Right lobe of liver (tissue), 6 donors: ENCODE results near the gene STK17B. TPM values are rescaled to one million over a fixed set of nuclear protein-coding genes. Genes with fewer than 3 reads are reported as not detected.

ENCODE experiments used
- ATAC-seq, 4 donors: fragments of 200-7000 bp; cut with Tn5 transposase; one replicate each; pipeline ENCODE4 v1.9.1; 2020; ENCODE audit warnings: mild to moderate bottlenecking in 4 of 4, moderate library complexity in 4 of 4
- DNase-seq, 3 donors: peaks; one replicate each; pipeline ENCODE4 v3.0.0-alpha.2; 2020
- H3K27ac ChIP-seq, 3 donors: fragments of 200-600 bp; one replicate each; pipeline ENCODE4 v1.8.0; 2022
- H3K27me3 ChIP-seq, 2 donors: fragments of 200-600 bp; one replicate each; pipeline ENCODE4 v1.8.0; 2022
- H3K36me3 ChIP-seq, 4 donors: fragments of 200-600 bp; sonication (generic) in 1 of 4; one replicate each; pipeline versions ENCODE4 v1.5.1 to v1.8.0; 2017 to 2022; ENCODE audit warnings: control low read depth in 1 of 4
- H3K4me1 ChIP-seq, 4 donors: fragments of 200-600 bp; sonication (generic) in 1 of 4; one replicate each; pipeline versions ENCODE4 v1.5.1 to v1.8.0; 2017 to 2022; ENCODE audit warnings: control low read depth in 1 of 4
- H3K4me3 ChIP-seq, 3 donors: fragments of 200-600 bp; one replicate each; pipeline ENCODE4 v1.8.0; 2022
- H3K9me3 ChIP-seq, 4 donors: fragments of 200-600 bp; sonication (generic) in 1 of 4; one replicate each; pipeline versions ENCODE4 v1.5.1 to v1.8.0; 2017 to 2022; ENCODE audit warnings: control low read depth in 1 of 4
- POLR2A ChIP-seq: fragments of 450-650 bp; IDR thresholded peaks from one replicate; pipeline ENCODE4 v1.6.1; 2017; ENCODE audit warnings: antibody characterized with exemption, mild to moderate bottlenecking
- WGBS: methylation state at CpG from one replicate; pipeline ENCODE4 v1.1.6; 2018; ENCODE audit warnings: low coverage, low lambda C conversion rate; ENCODE audit not compliant: insufficient coverage; ENCODE audit errors: missing lambda C conversion rate; 5-methylcytosine and 5-hydroxymethylcytosine counted together
- intact Hi-C, 2 donors: fragments of 100-400 bp; cut with DNase I; formaldehyde crosslinking; loops; one replicate each; pipeline versions ENCODE4 v1.11.2 to v1.14.1; 2022
- total RNA-seq, 6 experiments: library from RNA; depleted of rRNA in 2 of 6; stranded (reverse); fragments of >200 nt in 2 of 6; fragmentation: NEBNext Ultra II Directional in 3 of 6; extraction: Animal tissue kit (Norgen Biotek cat#: 25700) in 3 of 6; gene quantifications; one replicate each; pipeline versions ENCODE4 v1.1.0 to v1.2.4, GENCODE V29; 2016 to 2023
- TF ChIP-seq, protein P1 (sequence below), 4 donors: fragments of 200-600 bp in 3 of 4; fragments of 450-650 bp in 1 of 4; IDR thresholded peaks; one replicate each; pipeline versions ENCODE4 v1.5.1 to v1.8.0; 2016 to 2022; ENCODE audit warnings: antibody characterized with exemption in 4 of 4, mild to moderate bottlenecking in 2 of 4
- donor health status: DM: no; HTN: yes; CAD: no.
- donor health status: DM: no; HTN: no; CAD: no.
- donor health status: DM: no; HTN: no; CAD: no.
- donor health status: DM: no; HTN: yes; CAD: no.
- donor health status: DM: no; HTN: yes; CAD: no.

STK17B gene
- total RNA-seq, 6 experiments from 2014 or later, result 1.7 to 8.7 (median 5.1) TPM

DNA sequence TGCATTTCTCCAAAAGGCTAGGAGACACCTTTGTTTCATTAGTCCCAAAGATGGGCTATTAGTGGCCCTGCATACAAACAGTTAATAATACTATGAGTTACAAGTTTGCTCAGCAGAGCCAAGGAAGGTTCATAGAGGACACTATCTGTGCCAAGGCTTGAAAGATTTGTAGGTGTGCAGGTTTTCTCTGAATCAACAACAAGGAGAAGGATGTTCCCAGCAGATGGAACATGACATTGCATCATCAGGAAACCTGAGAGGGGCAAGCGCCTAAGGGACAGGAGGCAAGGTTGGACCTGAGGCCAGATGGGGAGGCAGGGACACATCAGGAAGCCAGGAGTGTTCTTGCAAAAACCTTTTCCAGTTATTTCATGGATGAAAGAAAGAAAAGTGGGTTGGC lies 35.4 kb upstream of the STK17B start:
- Histone ChIP-seq H3K4me3 (no peak overlapping the region), H3K36me3 (no peaks in the 10 kb centered on the region), H3K27me3 (no peaks in the 10 kb centered on the region), H3K27ac (no peak overlapping the region), H3K9me3 (no peaks in the 10 kb centered on the region), H3K4me1 (no peaks in the 10 kb centered on the region)
- DNase-seq, result no peak
- 100% methylated on average over 1 of the region's 1 CpG for WGBS
- intact Hi-C loops, result no loop called here
- no peak for ATAC-seq
- no peak for TF ChIP-seq POLR2A
- TF ChIP-seq, protein P1, sequence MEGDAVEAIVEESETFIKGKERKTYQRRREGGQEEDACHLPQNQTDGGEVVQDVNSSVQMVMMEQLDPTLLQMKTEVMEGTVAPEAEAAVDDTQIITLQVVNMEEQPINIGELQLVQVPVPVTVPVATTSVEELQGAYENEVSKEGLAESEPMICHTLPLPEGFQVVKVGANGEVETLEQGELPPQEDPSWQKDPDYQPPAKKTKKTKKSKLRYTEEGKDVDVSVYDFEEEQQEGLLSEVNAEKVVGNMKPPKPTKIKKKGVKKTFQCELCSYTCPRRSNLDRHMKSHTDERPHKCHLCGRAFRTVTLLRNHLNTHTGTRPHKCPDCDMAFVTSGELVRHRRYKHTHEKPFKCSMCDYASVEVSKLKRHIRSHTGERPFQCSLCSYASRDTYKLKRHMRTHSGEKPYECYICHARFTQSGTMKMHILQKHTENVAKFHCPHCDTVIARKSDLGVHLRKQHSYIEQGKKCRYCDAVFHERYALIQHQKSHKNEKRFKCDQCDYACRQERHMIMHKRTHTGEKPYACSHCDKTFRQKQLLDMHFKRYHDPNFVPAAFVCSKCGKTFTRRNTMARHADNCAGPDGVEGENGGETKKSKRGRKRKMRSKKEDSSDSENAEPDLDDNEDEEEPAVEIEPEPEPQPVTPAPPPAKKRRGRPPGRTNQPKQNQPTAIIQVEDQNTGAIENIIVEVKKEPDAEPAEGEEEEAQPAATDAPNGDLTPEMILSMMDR (IDR thresholded peaks at IDR 0.05), result no peak

DNA sequence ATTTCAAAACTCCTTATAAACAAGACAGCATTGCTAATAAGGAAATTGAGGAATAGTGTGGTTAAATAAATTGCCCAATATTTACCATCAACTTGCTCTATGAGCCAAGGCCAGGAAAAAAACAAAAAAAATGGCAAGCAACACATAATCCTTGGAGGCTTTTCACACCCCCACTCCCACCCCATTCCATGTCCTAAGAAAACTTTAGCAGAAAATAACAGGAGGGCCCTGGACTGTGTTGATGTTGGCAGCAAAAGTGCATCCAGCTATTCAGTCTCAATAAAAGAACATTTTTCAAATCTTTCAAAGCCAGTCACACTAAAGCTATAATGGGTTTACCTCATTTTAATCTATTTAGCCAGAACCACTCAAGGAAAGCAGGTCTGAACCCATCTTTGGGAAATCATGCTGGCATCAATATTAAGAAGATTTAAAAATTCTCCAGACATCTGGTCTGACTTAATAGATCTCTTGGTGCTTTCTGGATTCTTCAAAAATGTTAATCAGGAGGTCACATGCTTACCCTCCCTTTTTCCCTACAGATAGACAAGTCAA lies 34.6 kb upstream of the STK17B start:
- Histone ChIP-seq H3K4me1 (no peaks in the 10 kb centered on the region), H3K27me3 (no peaks in the 10 kb centered on the region), H3K4me3 (no peak overlapping the region), H3K9me3 (no peaks in the 10 kb centered on the region), H3K27ac (no peak overlapping the region), H3K36me3 (no peaks in the 10 kb centered on the region)
- intact Hi-C loops, result no loop called here
- TF ChIP-seq, protein P1 (IDR thresholded peaks at IDR 0.05), result no peak
- no peak for TF ChIP-seq POLR2A
- no peak for ATAC-seq
- DNase-seq, result no peak

DNA sequence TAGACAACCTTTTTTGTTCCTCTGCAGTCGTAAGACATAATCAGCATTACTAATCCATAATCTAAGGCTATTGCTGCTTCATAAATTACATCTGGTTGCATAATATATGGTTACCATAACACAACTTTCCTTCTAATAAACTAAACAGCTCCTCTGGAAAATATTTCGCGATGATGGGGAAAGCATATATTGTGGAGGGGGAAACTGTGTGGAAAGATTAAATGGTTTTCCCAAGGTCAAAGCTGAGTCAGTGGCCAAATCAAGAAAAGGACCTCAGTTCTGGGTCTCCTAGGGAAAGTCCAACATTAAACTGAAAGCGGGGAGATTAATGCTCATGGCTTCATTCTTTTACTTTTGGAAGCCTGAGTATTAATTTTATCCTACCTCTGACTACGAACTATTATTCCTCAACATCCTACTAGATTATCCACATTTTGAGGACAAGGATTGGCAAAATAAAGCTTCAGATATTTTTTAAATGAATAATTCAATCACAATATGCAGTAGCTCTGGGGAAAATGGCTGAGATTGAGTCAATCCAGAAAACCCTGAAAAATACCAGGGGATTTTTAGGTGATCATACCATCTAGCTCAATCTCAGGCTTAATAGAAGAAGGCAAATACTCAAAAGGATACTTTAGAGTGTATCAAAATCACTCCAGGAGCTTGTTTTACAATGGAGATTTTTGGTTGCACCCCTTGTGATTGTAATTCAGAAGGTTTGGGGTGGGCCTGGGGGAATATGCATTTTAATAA lies 33.8 kb upstream of the STK17B start:
- H3K4me3 ChIP-seq, result no peak overlapping the region
- no peak for ATAC-seq
- TF ChIP-seq, protein P1 (IDR thresholded peaks at IDR 0.05), result no peak
- TF ChIP-seq POLR2A, result no peak
- no peak overlapping the region for H3K27ac ChIP-seq
- intact Hi-C loops, result no loop called here
- H3K9me3 ChIP-seq, result no peaks in the 10 kb centered on the region
- no peaks in the 10 kb centered on the region for H3K4me1 ChIP-seq
- H3K27me3 ChIP-seq, result no peaks in the 10 kb centered on the region
- no peaks in the 10 kb centered on the region for H3K36me3 ChIP-seq
- WGBS, result 69% methylated on average over 5 of the region's 5 CpGs
- no peak for DNase-seq

DNA sequence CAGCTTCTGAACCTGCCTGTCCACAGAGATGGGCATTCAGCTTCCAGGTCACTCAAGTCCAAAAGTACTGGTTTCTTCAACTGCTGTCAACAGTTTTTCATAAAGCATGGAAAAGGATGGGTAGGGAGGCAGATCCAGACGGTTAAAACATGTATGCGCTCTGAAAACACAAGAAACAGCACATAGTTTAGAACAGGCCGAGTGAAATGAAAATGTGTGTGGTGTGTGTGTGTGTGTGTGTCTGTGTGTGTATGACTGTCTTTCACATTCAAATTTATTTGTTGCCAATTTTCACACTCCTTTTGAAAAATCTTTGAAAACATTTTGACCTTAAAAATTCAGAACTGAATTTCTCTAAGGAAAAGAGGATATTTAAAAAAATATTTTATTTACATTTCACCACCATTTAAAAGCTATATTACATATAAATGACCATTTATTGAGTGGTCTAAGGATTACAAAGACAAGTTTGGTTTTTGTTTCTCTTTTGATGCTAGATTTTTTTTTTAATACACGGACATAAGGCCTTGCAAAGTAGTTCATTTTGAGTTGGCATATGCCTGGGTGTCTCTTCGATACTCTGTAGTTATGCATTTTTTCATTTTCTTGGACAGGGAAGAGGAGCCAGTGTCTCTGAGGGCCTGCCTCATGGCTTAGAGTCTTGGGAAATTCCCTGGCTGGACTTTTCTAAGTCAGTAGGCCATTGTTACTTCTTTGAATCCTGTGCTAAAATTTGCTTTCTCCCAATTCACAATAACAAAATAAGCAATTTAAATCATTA lies 30.0 kb upstream of the STK17B start:
- no peak for ATAC-seq

More for the DNA sequence above, 30.0 kb upstream of the STK17B start:
- H3K4me1 ChIP-seq, result no peaks in the 10 kb centered on the region
- H3K27ac ChIP-seq, result no peak overlapping the region
- WGBS, result 60% methylated on average over 5 of the region's 5 CpGs
- no peak overlapping the region for H3K4me3 ChIP-seq
- no peaks in the 10 kb centered on the region for H3K9me3 ChIP-seq
- intact Hi-C loops, result no loop called here
- H3K27me3 ChIP-seq, result no peaks in the 10 kb centered on the region
- no peak for DNase-seq
- TF ChIP-seq, protein P1 (IDR thresholded peaks at IDR 0.05), result no peak
- TF ChIP-seq POLR2A, result no peak
- H3K36me3 ChIP-seq, result no peaks in the 10 kb centered on the region
